HT-29 (cell line): ENCODE results near the gene PRAF2. TPM values are rescaled to one million over a fixed set of nuclear protein-coding genes. Genes with fewer than 3 reads are reported as not detected.

Experiments used
- DNase-seq: peaks from one replicate; pipeline ENCODE4 v3.0.0-alpha.2; 2015; ENCODE audit warnings: low spot score
- total RNA-seq: library from RNA; depleted of rRNA; stranded (reverse); fragments of >200 nt; shearing (Covaris generic); gene quantifications from 2 replicates; pipeline ENCODE4 v1.2.3, GENCODE V29; 2014; rRNA removed

Gene PRAF2
- 0.15 and 0.57 TPM in 2 replicates for total RNA-seq

- peak; percentile 91 for DNase-seq
These were observed at the start of gene PRAF2 for GRCh38 chrX:49073601-49074575. PRAF2 (minus strand) TSS chrX:49074002; CDS start chrX:49073987, 15 bp downstream.

- no peak for DNase-seq
These were observed 48.7 kb upstream of the PRAF2 start for GRCh38 chrX:49122499-49122898.

- peak; percentile 19 for DNase-seq
These were observed 46.3 kb upstream of the PRAF2 start for GRCh38 chrX:49120091-49120490.

- DNase-seq: no peak
These were observed 43.8 kb upstream of the PRAF2 start for GRCh38 chrX:49117581-49117980.

DNA sequence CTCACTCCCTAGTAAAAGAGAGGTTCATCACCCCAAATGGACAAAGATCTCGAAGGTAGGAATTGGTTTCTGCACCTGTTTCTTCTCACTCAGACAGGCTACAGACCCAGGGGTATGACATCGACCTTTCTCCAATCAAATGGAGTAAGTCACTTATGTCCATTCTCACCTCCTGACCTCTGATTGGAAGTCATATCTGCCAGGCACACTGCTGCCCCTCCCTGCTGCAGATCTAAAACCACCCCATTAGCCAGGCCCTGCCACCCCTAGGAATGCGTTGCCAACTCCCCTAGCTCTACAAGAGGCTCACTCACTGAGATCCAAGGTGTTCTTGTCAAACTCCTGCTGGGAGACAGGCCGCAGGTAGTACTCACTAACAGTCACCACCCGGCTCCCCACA lies 42.9 kb upstream of the PRAF2 start:
- no peak for DNase-seq

DNA sequence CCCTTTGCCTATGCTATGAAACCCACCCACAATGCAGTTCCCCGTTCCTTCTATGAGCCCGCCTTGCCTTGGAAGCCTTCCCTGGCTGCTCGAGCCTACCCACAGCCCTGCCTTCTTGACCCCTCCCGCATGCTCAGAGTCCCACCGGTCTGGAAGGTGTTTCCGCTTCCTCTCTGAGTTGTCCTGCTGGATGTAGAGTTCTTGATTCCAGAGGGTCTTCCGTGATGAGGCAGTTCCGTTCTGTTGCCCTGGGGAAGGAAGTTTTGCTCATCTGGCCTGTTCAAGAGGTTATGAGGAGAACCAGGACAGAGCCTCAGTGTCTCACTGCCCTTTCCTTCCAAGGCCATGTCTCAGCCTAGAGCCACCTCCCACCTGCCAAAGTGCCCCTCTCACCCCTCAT lies 42.3 kb upstream of the PRAF2 start:
- no peak for DNase-seq

DNA sequence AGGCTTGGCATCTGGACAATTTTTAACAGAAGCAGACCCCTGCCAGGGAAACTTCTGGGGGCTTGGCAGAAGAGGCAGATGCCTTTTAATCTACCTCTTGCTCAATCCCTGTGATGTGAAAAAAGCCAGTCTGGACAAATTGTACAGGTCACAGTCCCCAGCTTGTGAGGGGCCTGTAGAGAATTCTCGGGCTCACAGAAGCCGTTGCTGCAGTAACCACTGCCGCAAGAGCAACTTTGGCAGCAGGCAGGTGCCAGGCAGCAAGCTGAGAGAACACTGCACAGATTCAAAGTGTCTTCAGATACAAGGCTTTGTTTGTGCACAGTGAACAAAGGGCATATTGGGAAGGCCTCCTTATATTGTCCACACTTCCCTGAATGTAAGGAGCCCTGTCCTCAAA lies 38.0 kb upstream of the PRAF2 start:
- DNase-seq: no peak

DNA sequence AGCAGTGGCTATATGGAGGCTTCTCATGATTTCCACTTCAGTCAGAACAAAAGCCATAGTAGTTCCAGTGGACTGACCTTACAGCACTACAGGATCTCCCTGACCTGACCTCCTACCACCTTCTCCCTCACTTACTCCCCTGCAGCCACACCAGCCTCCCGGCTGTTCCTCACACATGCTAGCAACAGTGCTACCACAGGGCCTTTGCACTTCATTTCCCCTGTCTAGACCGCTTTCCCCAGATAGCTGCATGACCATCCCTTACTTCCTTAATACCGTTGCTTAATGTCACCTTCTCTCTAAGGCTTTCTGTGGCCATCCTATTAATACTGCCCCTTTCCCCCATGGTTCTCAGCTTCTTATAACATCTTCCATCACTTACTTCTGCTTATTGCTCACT lies 36.6 kb upstream of the PRAF2 start:
- DNase-seq: no peak

GRCh38 chrX:49108641-49109040 lies 34.8 kb upstream of the PRAF2 start:
- no peak for DNase-seq

GRCh38 chrX:49106930-49107329 lies 33.1 kb upstream of the PRAF2 start:
- DNase-seq: peak; percentile 48

DNA sequence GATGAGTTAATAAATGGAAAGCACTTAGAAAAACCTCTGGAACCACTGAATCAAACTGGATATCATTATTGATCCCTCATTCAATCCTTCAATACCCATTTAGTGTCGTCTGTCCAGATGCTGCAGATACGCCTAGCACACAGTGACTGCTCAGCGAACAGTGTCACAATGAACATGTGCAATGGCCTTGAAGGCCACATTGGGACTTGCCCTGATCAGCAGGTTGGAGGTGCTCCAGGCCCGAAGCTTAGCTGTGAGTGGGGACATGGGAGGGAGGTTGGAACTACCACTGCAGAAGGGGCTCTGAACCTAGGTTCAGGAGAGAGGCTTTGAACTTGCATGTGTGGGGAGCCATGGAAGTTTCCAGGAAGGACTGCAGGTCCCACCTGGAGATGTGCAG lies 32.5 kb upstream of the PRAF2 start:
- DNase-seq: no peak

GRCh38 chrX:49103637-49104036 lies 29.8 kb upstream of the PRAF2 start:
- no peak for DNase-seq

DNA sequence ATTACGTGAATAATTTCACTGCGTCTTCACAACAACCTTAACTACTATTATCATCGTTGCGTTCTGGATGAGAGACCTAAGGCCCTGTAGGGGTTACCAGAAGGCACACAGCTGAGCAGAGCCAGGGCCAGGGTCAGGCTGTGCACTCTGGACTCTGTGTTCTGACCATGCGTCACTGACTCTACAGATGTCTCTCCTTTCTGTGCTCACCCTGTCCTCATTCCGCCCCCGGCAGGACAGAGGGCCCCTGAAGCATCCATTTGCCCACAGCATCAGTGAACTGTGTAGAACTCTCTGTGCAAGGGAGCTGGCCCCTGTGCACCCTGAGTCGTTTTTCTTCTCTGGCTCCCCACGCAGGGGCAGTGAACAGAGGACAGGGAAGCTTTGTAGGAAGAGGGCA lies 28.4 kb upstream of the PRAF2 start:
- DNase-seq: no peak

- DNase-seq: no peak
These were observed 27.8 kb upstream of the PRAF2 start for GRCh38 chrX:49101629-49101984.

DNA sequence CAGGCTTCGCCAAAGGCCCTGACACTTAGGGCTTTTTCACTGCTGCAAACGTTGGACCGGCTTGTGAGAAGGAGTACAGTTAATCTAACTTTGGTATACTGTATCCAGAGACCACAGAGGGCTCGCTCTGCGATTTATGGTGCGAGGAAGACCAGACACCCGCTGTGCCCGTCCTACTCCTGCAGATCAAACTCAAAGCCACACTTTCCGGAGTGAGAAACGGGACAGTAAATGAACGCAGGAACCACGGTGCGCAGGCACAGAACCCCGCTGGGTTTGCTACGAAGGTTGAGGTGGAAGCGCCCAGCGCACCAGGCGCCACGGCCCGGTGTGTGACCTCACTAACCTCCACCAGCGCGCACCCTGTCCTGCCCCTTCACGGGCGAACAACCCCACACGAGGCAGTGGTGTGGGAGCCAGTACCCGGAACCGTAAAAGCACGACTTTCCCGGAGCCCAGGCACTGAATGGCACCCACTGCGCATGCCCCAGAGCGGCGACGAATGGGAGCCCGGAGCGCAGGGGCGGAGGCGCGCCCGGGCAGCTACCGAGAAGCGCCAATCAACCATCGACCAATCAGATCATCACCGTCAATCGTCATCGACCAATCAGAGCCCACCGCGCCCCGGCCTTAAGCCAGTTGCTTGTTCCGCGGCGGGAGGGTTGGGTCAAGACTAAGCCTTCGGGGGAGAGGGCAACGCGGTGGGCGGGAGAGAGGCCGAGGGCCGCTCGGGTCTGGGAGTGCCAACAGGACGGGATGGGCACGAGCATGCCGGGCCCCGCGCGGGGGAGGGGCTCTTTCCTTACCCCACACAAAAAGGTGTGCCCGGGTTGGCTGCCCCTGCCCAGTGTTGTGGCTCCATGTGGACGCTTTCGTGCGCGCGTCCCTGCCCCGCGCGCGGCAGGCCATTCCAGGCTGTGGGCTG lies 27.2 kb upstream of the PRAF2 start:
- peak; percentile 96 for DNase-seq

- no peak for DNase-seq
These were observed 22.6 kb upstream of the PRAF2 start for GRCh38 chrX:49096419-49096818.

- DNase-seq: no peak
These were observed 15.8 kb upstream of the PRAF2 start for GRCh38 chrX:49089553-49089952.

DNA sequence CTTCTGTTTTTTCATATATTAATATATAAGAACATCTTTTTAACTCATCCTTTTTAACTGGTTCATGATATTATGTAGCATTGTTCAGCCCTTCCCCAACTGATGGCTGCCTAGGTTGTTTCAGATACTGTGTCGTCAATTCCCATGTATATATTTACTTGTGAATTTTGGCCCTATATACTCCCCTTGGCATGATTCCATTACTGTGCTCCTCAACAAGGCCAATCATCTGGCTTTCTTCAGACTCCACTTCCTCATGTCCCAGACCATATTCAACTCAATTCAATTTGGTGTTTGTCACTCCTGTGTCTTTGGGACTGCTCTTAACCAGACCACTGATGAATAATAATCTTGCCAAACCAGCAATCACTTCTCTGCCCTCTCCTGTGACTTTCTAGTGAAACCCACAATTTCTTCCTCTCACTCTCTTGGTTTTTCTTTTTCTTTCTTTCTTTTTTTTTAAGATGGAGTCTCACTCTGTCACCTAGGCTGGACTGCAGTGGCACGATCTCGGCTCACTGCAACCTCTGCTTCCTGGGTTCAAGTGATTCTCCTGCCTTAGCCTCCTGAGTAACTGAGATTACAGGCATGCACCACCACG lies 8.6 kb upstream of the PRAF2 start:
- DNase-seq: no peak

DNA sequence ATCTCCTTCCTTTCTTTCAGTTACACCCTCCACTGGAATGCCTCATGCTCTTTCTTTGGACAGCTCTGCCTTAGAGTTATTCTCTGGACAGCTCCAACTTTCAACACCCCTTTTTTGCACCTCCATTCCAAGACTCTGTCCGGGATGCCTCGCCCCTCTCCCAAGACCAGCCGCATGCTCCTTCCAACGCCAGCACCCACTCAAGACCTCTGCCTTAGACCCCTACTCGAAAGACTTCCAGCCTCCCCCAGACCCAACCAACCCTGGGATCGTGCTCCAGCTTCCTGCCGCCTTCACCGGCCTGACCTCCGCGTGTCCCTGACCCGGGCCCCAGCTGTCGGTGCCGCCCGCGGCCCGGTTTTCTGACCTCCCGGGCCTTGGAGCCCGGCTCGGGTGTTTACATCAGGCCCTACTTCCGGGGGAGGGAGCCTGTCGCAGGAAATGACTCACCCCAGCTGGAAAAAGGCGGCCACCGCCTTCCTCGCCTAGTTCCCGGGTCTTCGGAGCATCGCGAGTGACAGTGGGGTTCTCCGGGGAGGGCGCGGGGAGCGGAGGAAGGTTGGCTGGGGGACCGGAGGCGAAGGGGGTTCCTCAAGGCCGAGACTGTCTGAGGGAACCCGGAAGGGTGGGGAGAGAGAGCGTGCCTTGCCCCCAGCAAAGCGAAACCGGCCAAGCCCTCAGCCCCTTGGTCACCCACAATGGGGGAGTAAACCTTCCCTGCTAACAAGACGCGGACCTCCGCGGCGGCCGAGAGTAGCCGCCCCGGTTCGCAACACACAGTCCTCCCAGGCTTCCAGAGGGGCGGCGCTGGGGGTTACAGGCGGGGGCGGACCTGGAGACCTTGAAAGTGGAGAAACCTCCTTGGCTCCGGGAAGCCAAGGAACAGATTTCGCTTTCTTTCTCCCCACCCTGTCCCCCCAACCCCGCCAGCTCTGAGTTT lies 6.0 kb upstream of the PRAF2 start, which contains the start of gene WDR45:
Gene WDR45, minus strand, starts transcription at position 399 of the 940 bp plus-strand sequence. CDS start 1,792 bp downstream, outside the sequence.
- DNase-seq: peak; percentile 58

DNA sequence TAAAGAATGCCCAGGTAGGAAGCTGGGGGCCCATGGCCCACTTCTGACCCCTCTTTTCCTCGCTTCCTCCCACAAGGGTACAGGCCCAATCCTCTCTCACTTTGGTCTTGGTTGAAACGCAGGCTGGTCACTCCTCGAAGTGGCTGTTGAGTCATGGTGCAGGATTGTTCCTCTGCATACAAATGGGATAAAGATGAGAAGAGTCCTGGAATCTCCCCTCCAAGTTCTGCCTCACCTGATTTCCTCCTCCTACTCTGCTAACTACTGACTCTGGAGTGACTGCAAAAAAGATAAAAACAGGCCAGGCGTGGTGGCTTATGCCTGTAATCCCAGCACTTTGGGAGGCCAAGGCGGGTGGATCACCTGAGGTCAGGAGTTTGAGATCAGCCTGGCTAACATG lies 4.1 kb upstream of the PRAF2 start:
- DNase-seq: no peak

DNA sequence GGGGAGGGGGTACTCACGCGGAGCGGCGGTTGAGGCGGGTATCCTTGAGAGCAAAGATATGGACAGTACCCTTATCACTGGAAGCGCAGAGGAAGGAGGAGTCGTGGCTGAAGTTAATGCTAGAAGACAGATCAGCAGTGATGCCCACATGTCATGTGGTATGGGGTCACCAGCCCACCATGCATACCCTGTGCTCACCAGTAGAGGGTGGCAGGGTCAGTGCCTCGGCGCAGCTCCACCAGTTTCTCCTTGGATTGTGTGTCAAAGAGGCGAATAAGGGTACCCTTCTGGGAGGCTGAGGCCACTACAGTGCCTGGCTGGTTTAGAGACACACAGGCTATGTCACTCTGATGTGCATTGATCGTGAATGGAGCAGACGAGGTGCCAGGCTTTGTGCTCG lies 1.5 kb upstream of the PRAF2 start:
- no peak for DNase-seq
